SU-DHL-6 (cell line): ENCODE data around the gene PICK1.

Experiments used
- CTCF ChIP-seq: fragments of 200-600 bp; sonication (generic); IDR thresholded peaks from one replicate; pipeline ENCODE4 v1.5.1; 2017; ENCODE audit warnings: antibody characterized with exemption, mild to moderate bottlenecking, low read length, moderate library complexity; ENCODE audit not compliant: insufficient read depth, poor library complexity, severe bottlenecking
- EZH2phosphoT487 ChIP-seq: fragments of 200-600 bp; sonication (generic), shearing (Covaris generic); conservative IDR thresholded peaks from 2 replicates; pipeline ENCODE4 v1.6.1; 2018; ENCODE audit warnings: mild to moderate bottlenecking, antibody characterized with exemption, low read length, moderate library complexity, mixed read lengths

GRCh38 chr22:38097557-38098409 lies 40.6 kb downstream of the PICK1 start:
- TF ChIP-seq CTCF (no peak), EZH2phosphoT487 (no peak)
